CD4-positive, alpha-beta memory T cell (primary cell): ENCODE measurements around the gene ARHGAP29. TPM values are rescaled to one million over a fixed set of nuclear protein-coding genes. Genes with fewer than 3 reads are reported as not detected.

ENCODE experiments used
- CTCF ChIA-PET: fragments of 350-600 bp; sonication (Branson Sonifier 250); formaldehyde crosslinking; loops from one replicate; lab custom pipeline; 2021; ENCODE audit warnings: inconsistent platforms; ENCODE audit not compliant: partially characterized antibody; lab: Charles Lee
- POLR2A ChIA-PET: fragments of 350-600 bp; sonication (Branson Sonifier 250); formaldehyde crosslinking; loops from one replicate; lab custom pipeline; 2021; ENCODE audit not compliant: partially characterized antibody; lab: Charles Lee
- DNase-seq, 5 donors: peaks; one replicate each; pipeline versions ENCODE4 v3.0.0 to v3.0.0-alpha.2; 2020 to 2022; ENCODE audit warnings: mixed read lengths in 1 of 5
- H3K27ac ChIP-seq: one replicate; pipeline ENCODE4 v1.7.0; 2013; ENCODE audit warnings: low read depth, low read length
- H3K27me3 ChIP-seq: 2 replicates; pipeline ENCODE4 v1.7.0; 2013; ENCODE audit warnings: mild to moderate bottlenecking, low read length, moderate library complexity; ENCODE audit not compliant: insufficient read depth
- H3K36me3 ChIP-seq: 2 replicates; pipeline ENCODE4 v1.7.0; 2013; ENCODE audit warnings: mild to moderate bottlenecking, low read length, moderate library complexity; ENCODE audit not compliant: insufficient read depth
- H3K4me1 ChIP-seq: 2 replicates; pipeline ENCODE4 v1.7.0; 2013; ENCODE audit warnings: mild to moderate bottlenecking, low read length, moderate library complexity; ENCODE audit not compliant: insufficient read depth
- H3K4me3 ChIP-seq, 2 donors: one replicate each; pipeline ENCODE4 v1.7.0; 2013; ENCODE audit warnings: low read length in 2 of 2, mild to moderate bottlenecking in 1 of 2
- H3K9me3 ChIP-seq, 2 donors: one replicate each; pipeline ENCODE4 v1.7.0; 2013; ENCODE audit warnings: low read length in 2 of 2, control low read depth in 1 of 2; ENCODE audit not compliant: control insufficient read depth in 1 of 2
- H3K27ac Mint-ChIP-seq, 7 donors: one replicate each; pipeline ENCODE4 v1.8.0; 2020 to 2021; ENCODE audit warnings: mixed read lengths in 7 of 7, mild to moderate bottlenecking in 6 of 7, inconsistent platforms in 3 of 7, moderate library complexity in 3 of 7
- H3K27me3 Mint-ChIP-seq, 2 donors: one replicate each; pipeline ENCODE4 v1.8.0; 2020 to 2021; ENCODE audit warnings: mixed read lengths in 2 of 2
- H3K36me3 Mint-ChIP-seq, 2 donors: one replicate each; pipeline ENCODE4 v1.8.0; 2020 to 2021; ENCODE audit warnings: mixed read lengths in 2 of 2, inconsistent platforms in 1 of 2, mild to moderate bottlenecking in 1 of 2
- H3K4me1 Mint-ChIP-seq, 4 donors: one replicate each; pipeline ENCODE4 v1.8.0; 2020 to 2021; ENCODE audit warnings: mixed read lengths in 4 of 4, mild to moderate bottlenecking in 1 of 4
- H3K4me3 Mint-ChIP-seq, 8 donors: one replicate each; pipeline ENCODE4 v1.8.0; 2020 to 2021; ENCODE audit warnings: mixed read lengths in 8 of 8, mild to moderate bottlenecking in 7 of 8, moderate library complexity in 6 of 8, inconsistent platforms in 3 of 8
- H3K9me3 Mint-ChIP-seq, 8 donors: one replicate each; pipeline ENCODE4 v1.8.0; 2020 to 2021; ENCODE audit warnings: mixed read lengths in 8 of 8, mild to moderate bottlenecking in 5 of 8, inconsistent platforms in 3 of 8, moderate library complexity in 1 of 8
- intact Hi-C: fragments of 100-400 bp; cut with micrococcal nuclease; formaldehyde crosslinking; loops from one replicate; pipeline ENCODE4 v1.15.1; 2023
- polyA plus RNA-seq, 2 donors: library from polyadenylated mRNA; unstranded; fragments of 300-500 nt; fragmentation: Illumina TruSeq; gene quantifications; one replicate each; pipeline ENCODE4 v1.2.3, GENCODE V29; 2021
- total RNA-seq, 2 experiments: library from RNA; stranded (reverse); gene quantifications; one replicate each; pipeline ENCODE4 v1.2.3, GENCODE V29; 2021

ARHGAP29 gene
- total and polyA plus RNA-seq, 4 experiments from 2014 or later = not detected

- H3K27ac Mint-ChIP-seq = no peak overlapping the region
- H3K4me1 Mint-ChIP-seq = peaks cover 6 to 21% (median 12%) of the 10 kb centered on the region in 4 donors
- Histone ChIP-seq H3K9me3 (no peaks in the 10 kb centered on the region), H3K4me1 (peaks cover 10% of the 10 kb centered on the region), H3K36me3 (no peaks in the 10 kb centered on the region), H3K4me3 (no peak overlapping the region), H3K27me3 (peaks cover 27% of the 10 kb centered on the region), H3K27ac (no peak overlapping the region)
- peaks cover 36 to 48% of the 10 kb centered on the region in 2 donors for H3K27me3 Mint-ChIP-seq
- CTCF ChIA-PET = no interaction called here
- DNase-seq = no peak
- POLR2A ChIA-PET = no interaction called here
- peaks cover 0 to 11% (median 4%) of the 10 kb centered on the region in 8 donors for H3K9me3 Mint-ChIP-seq
- intact Hi-C loops = no loop called here
- no peak overlapping the region for H3K4me3 Mint-ChIP-seq
- H3K36me3 Mint-ChIP-seq = no peaks in the 10 kb centered on the region
Observed at GRCh38 chr1:94234615-94235014, 2.8 kb downstream of the ARHGAP29 start.

GRCh38 chr1:94231746-94232145 is 5.6 kb downstream of the ARHGAP29 start:
- Mint-ChIP-seq H3K4me3 (no peak overlapping the region), H3K27me3 (peaks cover 25 to 34% of the 10 kb centered on the region in 2 donors)
- intact Hi-C loops = no loop called here

GRCh38 chr1:94230920-94231319 is 6.5 kb downstream of the ARHGAP29 start:
- Mint-ChIP-seq H3K27me3 (peaks cover 20 to 28% of the 10 kb centered on the region in 2 donors), H3K9me3 (peaks cover 0 to 4% (median 2%) of the 10 kb centered on the region in 8 donors), H3K36me3 (no peaks in the 10 kb centered on the region), H3K4me1 (peaks cover 1 to 4% (median 3%) of the 10 kb centered on the region in 4 donors), H3K4me3 (no peak overlapping the region), H3K27ac (no peak overlapping the region)
- Histone ChIP-seq H3K4me3 (no peak overlapping the region), H3K4me1 (no peaks in the 10 kb centered on the region), H3K27ac (no peak overlapping the region), H3K36me3 (no peaks in the 10 kb centered on the region), H3K27me3 (peaks cover 11% of the 10 kb centered on the region), H3K9me3 (no peaks in the 10 kb centered on the region)
- intact Hi-C loops = no loop called here
- POLR2A ChIA-PET = no interaction called here
- CTCF ChIA-PET = no interaction called here
- DNase-seq = no peak

More at GRCh38 chr1:94231746-94232145, 5.6 kb downstream of the ARHGAP29 start:
- Histone ChIP-seq H3K27me3 (peaks cover 18% of the 10 kb centered on the region), H3K27ac (no peak overlapping the region), H3K9me3 (no peaks in the 10 kb centered on the region), H3K36me3 (no peaks in the 10 kb centered on the region), H3K4me1 (peaks cover 7% of the 10 kb centered on the region), H3K4me3 (no peak overlapping the region)
- POLR2A ChIA-PET = no interaction called here
- DNase-seq = no peak
- H3K9me3 Mint-ChIP-seq = peaks cover 0 to 7% (median 2%) of the 10 kb centered on the region in 8 donors
- peaks cover 6 to 13% (median 9%) of the 10 kb centered on the region in 4 donors for H3K4me1 Mint-ChIP-seq
- CTCF ChIA-PET = no interaction called here
- H3K27ac Mint-ChIP-seq = no peak overlapping the region
- no peaks in the 10 kb centered on the region for H3K36me3 Mint-ChIP-seq

GRCh38 chr1:94228640-94229375 is 8.6 kb downstream of the ARHGAP29 start:
- H3K9me3 ChIP-seq = no peaks in the 10 kb centered on the region
- intact Hi-C loops = no loop called here
- H3K36me3 Mint-ChIP-seq = no peaks in the 10 kb centered on the region
- POLR2A ChIA-PET = no interaction called here
- no peak overlapping the region for H3K4me3 Mint-ChIP-seq
- no peaks in the 10 kb centered on the region for H3K4me1 ChIP-seq
- H3K27me3 Mint-ChIP-seq = peaks cover 13 to 20% of the 10 kb centered on the region in 2 donors
- no peaks in the 10 kb centered on the region for H3K27me3 ChIP-seq
- no peaks in the 10 kb centered on the region for H3K36me3 ChIP-seq
- H3K4me1 Mint-ChIP-seq = no peaks in the 10 kb centered on the region
- CTCF ChIA-PET = no interaction called here
- H3K27ac Mint-ChIP-seq = no peak overlapping the region
- peaks cover 0 to 2% (median 0%) of the 10 kb centered on the region in 8 donors for H3K9me3 Mint-ChIP-seq
- no peak overlapping the region for H3K27ac ChIP-seq
- no peak overlapping the region for H3K4me3 ChIP-seq
- no peak for DNase-seq

- POLR2A ChIA-PET = no interaction called here
- CTCF ChIA-PET = no interaction called here
- no peak overlapping the region for H3K4me3 Mint-ChIP-seq
- intact Hi-C loops = no loop called here
- Histone ChIP-seq H3K4me3 (no peak overlapping the region), H3K27ac (no peak overlapping the region), H3K36me3 (no peaks in the 10 kb centered on the region), H3K9me3 (no peaks in the 10 kb centered on the region), H3K4me1 (no peaks in the 10 kb centered on the region), H3K27me3 (no peaks in the 10 kb centered on the region)
- H3K9me3 Mint-ChIP-seq = peaks cover 0 to 2% (median 0%) of the 10 kb centered on the region in 8 donors
- no peaks in the 10 kb centered on the region for H3K36me3 Mint-ChIP-seq
- DNase-seq = no peak
- H3K4me1 Mint-ChIP-seq = no peaks in the 10 kb centered on the region
- no peak overlapping the region for H3K27ac Mint-ChIP-seq
- H3K27me3 Mint-ChIP-seq = peaks cover 13 to 16% of the 10 kb centered on the region in 2 donors
Observed at GRCh38 chr1:94227624-94228023, 9.8 kb downstream of the ARHGAP29 start.

GRCh38 chr1:94225845-94226244 is 11.5 kb downstream of the ARHGAP29 start:
- CTCF ChIA-PET = no interaction called here
- Mint-ChIP-seq H3K27ac (no peak overlapping the region), H3K4me1 (no peaks in the 10 kb centered on the region), H3K4me3 (no peak overlapping the region), H3K9me3 (no peaks in the 10 kb centered on the region), H3K36me3 (no peaks in the 10 kb centered on the region), H3K27me3 (peaks cover 3 to 6% of the 10 kb centered on the region in 2 donors)
- intact Hi-C loops = no loop called here
- H3K36me3 ChIP-seq = no peaks in the 10 kb centered on the region
- no peaks in the 10 kb centered on the region for H3K4me1 ChIP-seq
- H3K27ac ChIP-seq = no peak overlapping the region
- no peaks in the 10 kb centered on the region for H3K27me3 ChIP-seq
- POLR2A ChIA-PET = no interaction called here
- DNase-seq = no peak
- no peak overlapping the region for H3K4me3 ChIP-seq
- no peaks in the 10 kb centered on the region for H3K9me3 ChIP-seq

- CTCF ChIA-PET = no interaction called here
- peaks cover 6 to 9% of the 10 kb centered on the region in 2 donors for H3K27me3 Mint-ChIP-seq
- Histone ChIP-seq H3K27ac (no peak overlapping the region), H3K27me3 (no peaks in the 10 kb centered on the region), H3K4me1 (no peaks in the 10 kb centered on the region), H3K4me3 (no peak overlapping the region), H3K9me3 (no peaks in the 10 kb centered on the region), H3K36me3 (no peaks in the 10 kb centered on the region)
- no peaks in the 10 kb centered on the region for H3K4me1 Mint-ChIP-seq
- intact Hi-C loops = no loop called here
- DNase-seq = no peak
- H3K4me3 Mint-ChIP-seq = no peak overlapping the region
- H3K27ac Mint-ChIP-seq = no peak overlapping the region
- H3K9me3 Mint-ChIP-seq = no peaks in the 10 kb centered on the region
- no peaks in the 10 kb centered on the region for H3K36me3 Mint-ChIP-seq
- POLR2A ChIA-PET = no interaction called here
Observed at GRCh38 chr1:94218332-94218731, 19.1 kb downstream of the ARHGAP29 start.
